ENCODE measurements around the gene ZNF341. TPM values are rescaled to one million over a fixed set of nuclear protein-coding genes. Genes with fewer than 3 reads are reported as not detected.

ZNF341 gene
- total and polyA plus RNA-seq, 2 of the 8 experiments (the other 6 are each of a cell fraction or from before 2014, with no cell fraction given), result 5.8 to 6.4 TPM

GRCh38 chr20:33828326-33828844 is 96.6 kb downstream of the ZNF341 start:
- peaks cover 0 to 24% of the 10 kb centered on the region in 2 experiments for H4K20me1 ChIP-seq (replicated peaks in 1 of 2; ENCODE audit: control insufficient read depth in 1 of 2, insufficient read depth in 2 of 2, low read length in 2 of 2)
- FAIRE-seq (no peak), DNase-seq (ENCODE audit: low read depth in 1 of 2, low spot score in 2 of 2) (no peak)
- no peak overlapping the region for H2BK15ac ChIP-seq (ENCODE audit: low read length)
- H3K4me1 ChIP-seq (replicated peaks in 1 of 4; ENCODE audit: control insufficient read depth in 3 of 4, insufficient read depth in 4 of 4, low read length in 3 of 4), result peaks cover 3 to 14% (median 6%) of the 10 kb centered on the region in 4 experiments; a peak in 4 of 7 replicates
- H4K5ac ChIP-seq (ENCODE audit: insufficient read length, low read depth, low read length), result no peak overlapping the region
- H3K27me3 ChIP-seq (replicated peaks in 1 of 4; ENCODE audit: control insufficient read depth in 3 of 4, extremely low read depth in 1 of 4, insufficient read depth in 3 of 4, low read length in 3 of 4), result no peaks in the 10 kb centered on the region
- no peaks in the 10 kb centered on the region for H3K9me3 ChIP-seq (ENCODE audit: insufficient read depth in 2 of 2, low read depth in 1 of 2, low read length in 1 of 2)
- WGBS, 2 experiments (ENCODE audit: extremely low coverage in 1 of 2, insufficient coverage in 1 of 2, insufficient read length in 1 of 2, insufficient replicate concordance in 2 of 2, low coverage in 1 of 2, low lambda C conversion rate in 2 of 2, missing lambda C conversion rate in 1 of 2), result 92% methylated on average over 9 of the region's 9 CpGs; no CpG with 5 or more reads in 1 of the 2 experiments
- H4K8ac ChIP-seq (ENCODE audit: extremely low read depth, insufficient read depth, low read length), result no peak overlapping the region
- ChIA-PET POLR2A (ENCODE audit: partially characterized antibody) (interaction anchor here (1.0 to 1.2 kb wide), 2 partner anchors 15 kb away, joined by 3 read pairs; no protein-coding TSS in a partner anchor), CTCF (ENCODE audit: partially characterized antibody) (interaction anchor here (0.8 to 1.3 kb wide), 3 partner anchors 35 to 102 kb away, joined by 3 read pairs; no protein-coding TSS in a partner anchor)
- no peak overlapping the region for H2BK20ac ChIP-seq (ENCODE audit: low read length)
- no peaks in the 10 kb centered on the region for H3K36me3 ChIP-seq (ENCODE audit: control insufficient read depth in 2 of 4, insufficient read depth in 4 of 4, low read length in 3 of 4)
- H3K23me2 ChIP-seq (ENCODE audit: low read depth, low read length), result no peaks in the 10 kb centered on the region
- peaks cover 28% of the 10 kb centered on the region for H3K79me1 ChIP-seq (ENCODE audit: low read depth, low read length)
- H2BK120ac ChIP-seq (replicated peaks; ENCODE audit: low read depth, low read length), result no peak overlapping the region
- no peak overlapping the region for H3K18ac ChIP-seq (ENCODE audit: extremely low read depth, low read length)
- H2BK12ac ChIP-seq (ENCODE audit: low read depth, low read length), result no peak overlapping the region
- H3K4ac ChIP-seq (replicated peaks; ENCODE audit: insufficient read length, low read depth, low read length), result no peak overlapping the region
- no peak overlapping the region for H3K27ac ChIP-seq (ENCODE audit: low read depth, low read length)
- H2AK5ac ChIP-seq (ENCODE audit: low read depth, low read length), result no peak overlapping the region
- no peak overlapping the region for H3K4me2 ChIP-seq (ENCODE audit: insufficient read depth in 1 of 2, low read depth in 2 of 2, low read length in 2 of 2)
- no peak overlapping the region for H3K4me3 ChIP-seq (ENCODE audit: extremely low read depth in 1 of 4, insufficient read depth in 2 of 4, low read depth in 3 of 4, low read length in 4 of 4)
- H3K79me2 ChIP-seq (ENCODE audit: control insufficient read depth in 1 of 2, insufficient read depth in 2 of 2, low read length in 2 of 2), result peaks cover 3 to 71% of the 10 kb centered on the region in 2 experiments; a peak in 2 of 4 replicates
- 0 out of 7 replicates have a peak overlapping the region, but pooled peaks of 1 of the 4 experiments have one; percentile 39 for H3K9ac ChIP-seq (replicated peaks in 1 of 4; ENCODE audit: extremely low read depth in 1 of 4, low read depth in 3 of 4, low read length in 3 of 4)
- H2AFZ ChIP-seq (ENCODE audit: low read length), result no peak overlapping the region
- H3K23ac ChIP-seq (ENCODE audit: insufficient read length), result no peak overlapping the region
- no peak overlapping the region for H3K14ac ChIP-seq (ENCODE audit: insufficient read length)
- no peak overlapping the region for H3K56ac ChIP-seq (replicated peaks; ENCODE audit: insufficient read length, low read depth, low read length)
- no peak overlapping the region for H4K91ac ChIP-seq (replicated peaks; ENCODE audit: insufficient read length, low read length)
- no peak overlapping the region for H2BK5ac ChIP-seq (ENCODE audit: low read depth, low read length)
- TF ChIP-seq BACH1 (IDR thresholded peaks at IDR 0.05; ENCODE audit: low read length) (no peak), CHD1 (IDR thresholded peaks at IDR 0.05; ENCODE audit: low read depth, low read length) (no peak), USF2 (IDR thresholded peaks at IDR 0.05; ENCODE audit: low read length) (no peak), PHF8 (conservative IDR thresholded peaks at IDR 0.05; ENCODE audit: low read depth, low read length) (no peak), POLR2AphosphoS5 (IDR thresholded peaks at IDR 0.05; ENCODE audit: low read depth, low read length) (no peak), ATF2 (IDR thresholded peaks at IDR 0.05; ENCODE audit: low read length) (no peak), SIRT6 (IDR thresholded peaks at IDR 0.05; ENCODE audit: low read length) (no peak), RXRA (IDR thresholded peaks at IDR 0.05; ENCODE audit: insufficient read depth, low read depth, low read length) (no peak), KDM5A (IDR thresholded peaks at IDR 0.05; ENCODE audit: low read length) (no peak), SP1 (IDR thresholded peaks at IDR 0.05; ENCODE audit: low read depth, low read length) (no peak), KDM1A (IDR thresholded peaks at IDR 0.05; ENCODE audit: borderline replicate concordance, low read length) (no peak)

Measured in H1 (cell line).